CD14-positive monocyte (primary cell): ENCODE measurements around the gene PSMG4. TPM values are rescaled to one million over a fixed set of nuclear protein-coding genes. Genes with fewer than 3 reads are reported as not detected.

Experiments
- DNase-seq, 3 donors: peaks; one replicate each; pipeline ENCODE4 v3.0.0-alpha.2; 2011 to 2022
- H2AFZ ChIP-seq: 2 replicates; pipeline ENCODE4 v1.6.0; 2012; ENCODE audit warnings: mild to moderate bottlenecking, low read depth, low read length, inconsistent platforms; ENCODE audit not compliant: insufficient read depth, poor library complexity, severe bottlenecking
- H3K27ac ChIP-seq, 2 donors: 1 replicate in 1 of 2; 2 replicates in 1 of 2; pipeline ENCODE4 v1.5.1; 2012 to 2013; ENCODE audit warnings: low read length in 2 of 2, control low read depth in 1 of 2, inconsistent platforms in 1 of 2, low read depth in 1 of 2, mild to moderate bottlenecking in 1 of 2
- H3K27me3 ChIP-seq, 2 donors: one replicate each; pipeline versions ENCODE4 v1.6.0 to v1.6.1; 2011 to 2013; ENCODE audit warnings: low read length in 2 of 2; ENCODE audit not compliant: control insufficient read depth in 2 of 2, insufficient read depth in 2 of 2
- H3K36me3 ChIP-seq, 2 donors: replicated peaks in 1 of 2; 1 replicate in 1 of 2; 2 replicates in 1 of 2; pipeline versions ENCODE4 v1.5.1 to v1.6.1; 2012 to 2013; ENCODE audit warnings: low read length in 2 of 2, control low read depth in 1 of 2, inconsistent platforms in 1 of 2, mild to moderate bottlenecking in 1 of 2; ENCODE audit not compliant: insufficient read depth in 2 of 2, control insufficient read depth in 1 of 2
- H3K4me1 ChIP-seq, 2 donors: 1 replicate in 1 of 2; 2 replicates in 1 of 2; pipeline versions ENCODE4 v1.5.1 to v1.6.1; 2012 to 2013; ENCODE audit warnings: low read length in 2 of 2, control low read depth in 1 of 2, inconsistent platforms in 1 of 2, mild to moderate bottlenecking in 1 of 2, moderate library complexity in 1 of 2; ENCODE audit not compliant: insufficient read depth in 2 of 2, control insufficient read depth in 1 of 2
- H3K4me2 ChIP-seq: replicated peaks from 2 replicates; pipeline ENCODE3; 2012; ENCODE audit warnings: low read length, moderate library complexity, mild to moderate bottlenecking; ENCODE audit not compliant: poor library complexity, severe bottlenecking; ENCODE audit errors: extremely low read depth
- H3K4me3 ChIP-seq, 3 experiments: fragments of 200-600 bp in 1 of 3; sonication (generic) in 1 of 3; replicated peaks in 1 of 3; 1 replicate in 2 of 3; 2 replicates in 1 of 3; pipeline ENCODE4 v1.5.1; 2011 to 2013; ENCODE audit warnings: low read length in 3 of 3, mild to moderate bottlenecking in 3 of 3, control low read depth in 2 of 3, low read depth in 2 of 3, inconsistent platforms in 1 of 3, moderate library complexity in 1 of 3
- H3K79me2 ChIP-seq: 2 replicates; pipeline ENCODE4 v1.6.0; 2012; ENCODE audit warnings: mild to moderate bottlenecking, control low read depth, inconsistent platforms, low read length, moderate library complexity; ENCODE audit not compliant: insufficient read depth
- H3K9ac ChIP-seq: 2 replicates; pipeline ENCODE4 v1.6.0; 2017; ENCODE audit warnings: low read length, mild to moderate bottlenecking; ENCODE audit not compliant: insufficient read depth, poor library complexity, severe bottlenecking
- H3K9me3 ChIP-seq, 2 donors: replicated peaks in 1 of 2; 1 replicate in 1 of 2; 2 replicates in 1 of 2; pipeline versions ENCODE4 v1.5.1 to v1.6.1; 2012 to 2013; ENCODE audit warnings: low read length in 2 of 2, control low read depth in 1 of 2; ENCODE audit not compliant: control insufficient read depth in 1 of 2, insufficient read depth in 1 of 2
- H4K20me1 ChIP-seq: 2 replicates; pipeline ENCODE4 v1.6.0; 2012; ENCODE audit warnings: mild to moderate bottlenecking, low read length, control low read depth, moderate library complexity; ENCODE audit not compliant: insufficient read depth
- H3K27ac Mint-ChIP-seq, 7 donors: one replicate each; pipeline ENCODE4 v1.8.0; 2020; ENCODE audit warnings: mild to moderate bottlenecking in 7 of 7, mixed read lengths in 7 of 7, moderate library complexity in 6 of 7, inconsistent platforms in 2 of 7
- H3K27me3 Mint-ChIP-seq, 3 donors: one replicate each; pipeline ENCODE4 v1.8.0; 2021 to 2022; ENCODE audit warnings: low read depth in 3 of 3, mild to moderate bottlenecking in 3 of 3, mixed read lengths in 3 of 3, moderate library complexity in 3 of 3, inconsistent platforms in 1 of 3
- H3K36me3 Mint-ChIP-seq, 2 donors: one replicate each; pipeline ENCODE4 v1.8.0; 2020; ENCODE audit warnings: mixed read lengths in 2 of 2, inconsistent platforms in 1 of 2, mild to moderate bottlenecking in 1 of 2
- H3K4me1 Mint-ChIP-seq: one replicate; pipeline ENCODE4 v1.8.0; 2020; ENCODE audit warnings: mild to moderate bottlenecking, mixed read lengths
- H3K4me3 Mint-ChIP-seq, 2 donors: one replicate each; pipeline ENCODE4 v1.8.0; 2020; ENCODE audit warnings: mild to moderate bottlenecking in 2 of 2, mixed read lengths in 2 of 2, moderate library complexity in 1 of 2
- H3K9me3 Mint-ChIP-seq, 7 donors: one replicate each; pipeline ENCODE4 v1.8.0; 2020 to 2022; ENCODE audit warnings: mixed read lengths in 7 of 7, mild to moderate bottlenecking in 6 of 7, moderate library complexity in 6 of 7, inconsistent platforms in 2 of 7
- WGBS: methylation state at CpG from one replicate; pipeline ENCODE4 v1.1.5; 2013; ENCODE audit warnings: missing lambda C conversion rate; ENCODE audit not compliant: insufficient coverage; 5-methylcytosine and 5-hydroxymethylcytosine counted together
- intact Hi-C, 2 donors: fragments of 100-400 bp; cut with micrococcal nuclease; formaldehyde crosslinking; loops; one replicate each; pipeline versions ENCODE4 v1.15.0 to v1.15.1; 2023
- polyA plus RNA-seq, 3 donors: library from polyadenylated mRNA; depleted of rRNA in 1 of 3; unstranded in 2 of 3; stranded (reverse) in 1 of 3; fragments of 300-500 nt in 2 of 3; fragments of >200 nt in 1 of 3; fragmentation: Illumina TruSeq in 2 of 3; gene quantifications; 1 replicate in 2 of 3; 2 replicates in 1 of 3; pipeline ENCODE4 v1.2.3, GENCODE V29; 2012 to 2021
- TF ChIP-seq, protein P1 (sequence below): fragments of 200-600 bp; IDR thresholded peaks from one replicate; pipeline ENCODE4 v1.8.0; 2022; ENCODE audit warnings: antibody characterized with exemption, mild to moderate bottlenecking

The PSMG4 gene
- polyA plus RNA-seq, 3 donors: 23.6 to 31.1 (median 27.9) TPM

DNA sequence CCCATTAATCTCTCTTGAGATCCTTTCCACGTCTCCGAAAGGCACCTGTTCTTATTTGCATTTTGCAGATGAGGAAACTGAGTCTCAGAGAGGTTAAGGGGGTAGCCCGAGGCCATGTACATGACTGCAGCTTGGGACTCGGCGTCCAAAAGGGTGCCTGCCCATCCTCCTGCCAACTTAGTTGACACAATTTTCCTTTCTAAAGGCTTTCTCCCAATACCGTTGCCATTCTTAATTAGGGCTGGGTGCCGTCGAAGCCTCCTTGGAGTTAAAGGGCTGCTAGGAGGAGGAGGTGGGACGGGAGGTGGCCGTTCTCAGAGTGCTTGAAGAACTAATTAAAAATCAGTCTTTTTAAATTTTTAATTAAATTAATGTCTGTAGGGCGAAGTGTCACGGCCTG, 546 bp upstream of the PSMG4 start:
- Histone ChIP-seq H3K4me2 (peak overlapping the region; percentile 97), H4K20me1 (peaks cover 23% of the 10 kb centered on the region), H3K9me3 (peaks cover 0 to 3% of the 10 kb centered on the region in 2 donors), H3K79me2 (peaks cover 38% of the 10 kb centered on the region), H3K9ac (no peak overlapping the region), H3K4me3 (peak overlapping the region in 2 of 3 experiments; percentile 27 to 91), H2AFZ (peak overlapping the region; percentile 85), H3K36me3 (peaks cover 0 to 3% of the 10 kb centered on the region in 2 donors), H3K27me3 (peaks cover 0 to 18% of the 10 kb centered on the region in 2 donors), H3K4me1 (peaks cover 19 to 25% of the 10 kb centered on the region in 2 donors), H3K27ac (no peak overlapping the region)
- WGBS: 6% methylated on average over 2 of the region's 12 CpGs
- Mint-ChIP-seq H3K9me3 (peaks cover 5 to 11% (median 8%) of the 10 kb centered on the region in 7 donors), H3K36me3 (peaks cover 8 to 15% of the 10 kb centered on the region in 2 donors), H3K4me1 (peaks cover 29% of the 10 kb centered on the region), H3K27me3 (peaks cover 15 to 21% (median 18%) of the 10 kb centered on the region in 3 donors), H3K27ac (peak overlapping the region in 1 of 7 donors; percentile 30), H3K4me3 (peak overlapping the region; percentile 72 to 78)
- TF ChIP-seq, protein P1, sequence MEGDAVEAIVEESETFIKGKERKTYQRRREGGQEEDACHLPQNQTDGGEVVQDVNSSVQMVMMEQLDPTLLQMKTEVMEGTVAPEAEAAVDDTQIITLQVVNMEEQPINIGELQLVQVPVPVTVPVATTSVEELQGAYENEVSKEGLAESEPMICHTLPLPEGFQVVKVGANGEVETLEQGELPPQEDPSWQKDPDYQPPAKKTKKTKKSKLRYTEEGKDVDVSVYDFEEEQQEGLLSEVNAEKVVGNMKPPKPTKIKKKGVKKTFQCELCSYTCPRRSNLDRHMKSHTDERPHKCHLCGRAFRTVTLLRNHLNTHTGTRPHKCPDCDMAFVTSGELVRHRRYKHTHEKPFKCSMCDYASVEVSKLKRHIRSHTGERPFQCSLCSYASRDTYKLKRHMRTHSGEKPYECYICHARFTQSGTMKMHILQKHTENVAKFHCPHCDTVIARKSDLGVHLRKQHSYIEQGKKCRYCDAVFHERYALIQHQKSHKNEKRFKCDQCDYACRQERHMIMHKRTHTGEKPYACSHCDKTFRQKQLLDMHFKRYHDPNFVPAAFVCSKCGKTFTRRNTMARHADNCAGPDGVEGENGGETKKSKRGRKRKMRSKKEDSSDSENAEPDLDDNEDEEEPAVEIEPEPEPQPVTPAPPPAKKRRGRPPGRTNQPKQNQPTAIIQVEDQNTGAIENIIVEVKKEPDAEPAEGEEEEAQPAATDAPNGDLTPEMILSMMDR: no peak
- intact Hi-C loops: loop anchor here (2.0 to 10.0 kb wide), 4 partner anchors 99 to 263 kb away; partner anchors contain the start of genes BPHL (in 2 of the 2) and NQO2 (in 2 of the 2)
- no peak for DNase-seq

- peak; percentile 29 to 44 (median 43) for DNase-seq
- intact Hi-C loops: loop anchor here (2.0 to 10.0 kb wide), 4 partner anchors 98 to 265 kb away; partner anchors contain the start of genes BPHL (in 2 of the 2) and NQO2 (in 2 of the 2)
- 0% methylated on average over 19 of the region's 21 CpGs for WGBS
- H3K4me3 ChIP-seq: peak overlapping the region; percentile 71 to 91 (median 79)
- peaks cover 12 to 21% (median 18%) of the 10 kb centered on the region in 3 donors for H3K27me3 Mint-ChIP-seq
- H4K20me1 ChIP-seq: peaks cover 35% of the 10 kb centered on the region
- peaks cover 46% of the 10 kb centered on the region for H3K79me2 ChIP-seq
- H3K4me3 Mint-ChIP-seq: peak overlapping the region; percentile 99 to 100
- H3K4me1 Mint-ChIP-seq: peaks cover 30% of the 10 kb centered on the region
- peaks cover 10 to 17% of the 10 kb centered on the region in 2 donors for H3K36me3 ChIP-seq
- peak overlapping the region; percentile 74 to 93 (median 85) for H3K27ac Mint-ChIP-seq
- TF ChIP-seq, protein P1: no peak
- peak overlapping the region; percentile 85 for H2AFZ ChIP-seq
- H3K9me3 ChIP-seq: no peaks in the 10 kb centered on the region
- H3K27ac ChIP-seq: peak overlapping the region; percentile 31 to 71
- peaks cover 19 to 23% of the 10 kb centered on the region in 2 donors for H3K4me1 ChIP-seq
- peaks cover 21 to 29% of the 10 kb centered on the region in 2 donors for H3K36me3 Mint-ChIP-seq
- peak overlapping the region; percentile 97 for H3K4me2 ChIP-seq
- H3K9ac ChIP-seq: peak overlapping the region; percentile 74
- H3K9me3 Mint-ChIP-seq: peaks cover 0 to 2% (median 0%) of the 10 kb centered on the region in 7 donors
- peaks cover 0 to 17% of the 10 kb centered on the region in 2 donors for H3K27me3 ChIP-seq
Measured at GRCh38 chr6:3259491-3259958, 778 bp downstream of the PSMG4 start.
